Measurements from ENCODE around the gene FAT1.

DNA sequence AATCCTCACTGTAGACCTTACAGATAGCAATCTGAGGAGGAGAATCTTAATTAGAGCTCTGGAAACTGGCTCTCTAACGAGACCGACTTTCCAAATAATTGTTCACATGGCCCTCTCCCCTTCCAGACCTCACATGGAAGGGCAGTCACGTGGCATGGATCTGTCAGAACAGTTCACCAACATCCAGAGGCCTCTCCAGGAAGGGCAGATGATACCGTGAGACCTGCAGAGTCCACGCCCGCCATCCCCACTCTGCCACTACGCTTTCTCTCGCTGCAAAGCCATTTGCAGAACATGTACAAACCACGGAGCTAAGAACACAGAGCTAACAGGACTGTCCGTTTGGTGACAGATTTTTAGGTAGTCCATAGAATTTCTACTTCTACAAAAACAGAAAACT lies 20.7 kb downstream of the FAT1 start:
- TF ChIP-seq POLR2A (IDR thresholded peaks at IDR 0.05), result no peak
- TF ChIP-seq, protein P1, sequence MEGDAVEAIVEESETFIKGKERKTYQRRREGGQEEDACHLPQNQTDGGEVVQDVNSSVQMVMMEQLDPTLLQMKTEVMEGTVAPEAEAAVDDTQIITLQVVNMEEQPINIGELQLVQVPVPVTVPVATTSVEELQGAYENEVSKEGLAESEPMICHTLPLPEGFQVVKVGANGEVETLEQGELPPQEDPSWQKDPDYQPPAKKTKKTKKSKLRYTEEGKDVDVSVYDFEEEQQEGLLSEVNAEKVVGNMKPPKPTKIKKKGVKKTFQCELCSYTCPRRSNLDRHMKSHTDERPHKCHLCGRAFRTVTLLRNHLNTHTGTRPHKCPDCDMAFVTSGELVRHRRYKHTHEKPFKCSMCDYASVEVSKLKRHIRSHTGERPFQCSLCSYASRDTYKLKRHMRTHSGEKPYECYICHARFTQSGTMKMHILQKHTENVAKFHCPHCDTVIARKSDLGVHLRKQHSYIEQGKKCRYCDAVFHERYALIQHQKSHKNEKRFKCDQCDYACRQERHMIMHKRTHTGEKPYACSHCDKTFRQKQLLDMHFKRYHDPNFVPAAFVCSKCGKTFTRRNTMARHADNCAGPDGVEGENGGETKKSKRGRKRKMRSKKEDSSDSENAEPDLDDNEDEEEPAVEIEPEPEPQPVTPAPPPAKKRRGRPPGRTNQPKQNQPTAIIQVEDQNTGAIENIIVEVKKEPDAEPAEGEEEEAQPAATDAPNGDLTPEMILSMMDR (IDR thresholded peaks at IDR 0.05), result no peak

Data from testis (tissue), 2 donors.